HG02943 (cell line): Measurements from ENCODE around the gene ETNK1.
A peak's percentile ranks its signal among the peaks of the same experiment; 100 is the strongest.
"Not testable (repeated sequence)": the region's sequence is repeated elsewhere in the genome, so short reads cannot be mapped to it uniquely, and the experiment has no call there.

Source experiments
- ATAC-seq: cut with Tn5 transposase; IDR thresholded peaks from one replicate; pipeline ENCODE4 v1.9.1; 2021; ENCODE audit warnings: mild to moderate bottlenecking, low read depth, moderate library complexity; ENCODE audit not compliant: unreplicated experiment

Gene ETNK1

GRCh38 chr12:22624870-22625761 lies at the start of gene ETNK1:
ETNK1 (plus strand) TSS chr12:22625171; CDS start chr12:22625431, 260 bp downstream.
- ATAC-seq, result peak; percentile 90

GRCh38 chr12:22576065-22576464 lies 48.9 kb upstream of the ETNK1 start:
- no peak for ATAC-seq

- ATAC-seq, result no peak
These were observed 48.5 kb upstream of the ETNK1 start for GRCh38 chr12:22576473-22576872.

DNA sequence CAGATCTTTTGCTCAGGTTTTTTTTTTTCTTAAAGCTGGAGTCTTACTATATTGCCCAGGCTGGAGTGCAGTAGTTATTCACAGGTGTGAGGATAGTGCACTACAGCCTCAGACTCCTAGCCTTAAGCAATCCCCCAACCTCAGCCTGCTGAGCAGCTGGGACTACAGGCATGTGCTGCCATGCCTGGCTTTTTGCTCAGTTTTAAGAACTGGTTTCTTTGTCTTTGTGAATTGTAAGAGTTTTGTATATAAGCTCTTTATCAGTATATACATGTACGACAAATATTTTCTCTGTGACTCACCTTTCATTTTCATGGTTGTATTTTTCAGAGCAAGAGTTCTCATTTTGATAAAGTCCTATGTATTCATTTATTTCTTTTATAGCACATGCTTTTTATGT lies 47.3 kb upstream of the ETNK1 start:
- ATAC-seq, result no peak

DNA sequence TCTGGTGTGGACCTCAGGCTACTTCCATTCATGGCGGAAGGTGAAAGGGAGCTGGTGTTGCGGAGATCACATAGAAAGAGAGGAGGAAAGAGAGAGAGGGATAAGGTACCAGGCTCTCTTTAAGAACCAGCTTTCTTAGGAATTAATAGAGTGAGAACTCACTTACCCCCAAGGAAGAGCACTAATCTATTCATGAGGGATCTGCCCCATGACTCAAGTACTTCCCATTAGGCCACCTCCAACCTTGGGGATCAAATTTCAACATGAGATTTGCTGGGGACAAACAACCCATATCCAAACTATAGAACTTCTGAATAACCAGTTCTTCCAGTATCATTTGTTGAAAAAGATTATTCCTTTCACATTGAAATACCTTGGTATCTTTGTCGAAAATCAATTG lies 46.6 kb upstream of the ETNK1 start:
- no peak for ATAC-seq

DNA sequence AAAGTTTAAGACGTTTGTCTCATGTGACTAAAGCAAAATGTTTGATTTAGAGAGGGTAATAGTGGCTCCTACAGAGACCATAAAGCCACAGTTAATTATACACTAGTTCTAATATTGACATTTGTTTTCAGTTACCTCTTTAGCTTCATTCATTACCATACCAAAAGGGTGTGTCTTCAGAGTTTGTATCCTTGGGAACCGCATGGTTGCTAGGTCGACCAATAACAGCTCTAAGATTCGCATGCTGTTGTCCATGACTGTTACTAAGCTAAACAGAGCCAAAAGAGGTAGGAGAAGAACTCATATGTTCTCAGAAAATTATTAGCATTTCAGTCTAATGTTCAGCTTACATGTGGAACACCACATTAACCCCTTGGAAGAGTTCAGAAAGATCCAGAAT lies 36.2 kb upstream of the ETNK1 start:
- ATAC-seq, result no peak

- no peak for ATAC-seq
These were observed 31.1 kb upstream of the ETNK1 start for GRCh38 chr12:22593864-22594263.

DNA sequence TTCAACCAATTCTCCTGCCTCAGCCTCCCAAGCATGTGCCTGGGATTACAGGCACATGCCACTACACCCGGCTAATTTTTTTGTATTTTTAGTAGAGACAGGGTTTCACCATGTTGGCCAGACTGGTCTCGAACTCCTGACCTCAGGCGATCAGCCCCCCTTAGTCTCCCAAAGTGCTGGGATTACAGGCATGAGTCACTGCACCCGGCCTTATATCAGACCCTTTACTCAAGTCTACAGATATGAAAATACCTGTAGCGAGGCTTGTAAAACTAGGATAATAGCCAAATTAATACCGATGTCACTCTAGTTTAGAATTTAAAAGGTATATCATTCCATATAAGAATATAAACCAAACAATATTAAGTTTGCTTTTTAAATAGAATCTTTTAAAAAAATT lies 27.4 kb upstream of the ETNK1 start:
- not testable (repeated sequence) for ATAC-seq

DNA sequence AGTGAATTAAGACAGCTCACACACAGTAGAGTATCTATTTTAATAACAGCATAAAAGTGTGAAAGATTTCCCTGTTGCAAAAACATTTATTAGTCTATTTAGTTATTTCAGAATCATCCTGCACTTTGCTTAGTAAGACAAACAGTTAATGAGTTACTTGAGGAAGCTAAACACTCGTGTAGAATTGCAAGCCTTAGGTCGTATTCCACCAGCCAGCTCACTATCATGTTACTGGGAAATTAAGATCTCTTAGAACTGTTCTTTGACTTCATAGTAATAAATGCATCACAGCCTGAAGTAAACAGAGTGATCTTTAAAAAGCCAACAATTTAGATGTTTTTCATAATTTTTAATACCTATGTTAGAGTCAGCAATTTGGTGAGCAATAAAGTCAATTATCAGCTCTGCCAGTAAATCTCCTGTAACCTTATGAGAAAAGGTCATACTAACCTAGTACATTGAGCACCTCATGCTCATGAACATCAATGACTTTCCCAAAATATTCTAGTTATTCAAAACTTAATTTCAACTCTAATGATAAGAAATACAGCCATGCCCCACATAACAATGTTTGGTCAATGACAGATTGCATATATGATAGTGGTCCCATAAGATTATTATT lies 26.7 kb upstream of the ETNK1 start:
- no peak for ATAC-seq

GRCh38 chr12:22598763-22599161 lies 26.2 kb upstream of the ETNK1 start:
- ATAC-seq, result no peak

- ATAC-seq, result no peak
These were observed 24.8 kb upstream of the ETNK1 start for GRCh38 chr12:22600181-22600580.

GRCh38 chr12:22609501-22609900 lies 15.5 kb upstream of the ETNK1 start:
- ATAC-seq, result no peak

GRCh38 chr12:22610131-22610530 lies 14.8 kb upstream of the ETNK1 start:
- ATAC-seq, result no peak

DNA sequence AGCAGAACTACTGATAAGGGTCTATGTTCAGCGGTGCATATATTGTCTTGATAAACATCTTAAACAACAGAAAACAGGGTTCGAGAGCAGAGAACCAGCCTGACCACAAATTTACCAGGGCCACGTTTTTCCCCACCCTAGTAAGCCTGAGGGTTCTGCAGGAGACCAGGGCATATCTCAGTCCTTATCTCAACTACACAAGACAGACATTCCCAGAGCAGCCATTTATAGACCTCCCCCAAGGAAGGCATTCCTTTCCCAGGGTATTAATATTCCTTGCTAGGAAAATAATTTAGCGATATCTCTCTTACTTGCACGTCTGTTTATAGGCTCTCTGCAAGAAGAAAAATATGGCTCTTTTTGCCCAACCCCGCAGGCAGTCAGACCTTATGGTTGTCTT lies 12.1 kb upstream of the ETNK1 start:
- not testable (repeated sequence) for ATAC-seq

DNA sequence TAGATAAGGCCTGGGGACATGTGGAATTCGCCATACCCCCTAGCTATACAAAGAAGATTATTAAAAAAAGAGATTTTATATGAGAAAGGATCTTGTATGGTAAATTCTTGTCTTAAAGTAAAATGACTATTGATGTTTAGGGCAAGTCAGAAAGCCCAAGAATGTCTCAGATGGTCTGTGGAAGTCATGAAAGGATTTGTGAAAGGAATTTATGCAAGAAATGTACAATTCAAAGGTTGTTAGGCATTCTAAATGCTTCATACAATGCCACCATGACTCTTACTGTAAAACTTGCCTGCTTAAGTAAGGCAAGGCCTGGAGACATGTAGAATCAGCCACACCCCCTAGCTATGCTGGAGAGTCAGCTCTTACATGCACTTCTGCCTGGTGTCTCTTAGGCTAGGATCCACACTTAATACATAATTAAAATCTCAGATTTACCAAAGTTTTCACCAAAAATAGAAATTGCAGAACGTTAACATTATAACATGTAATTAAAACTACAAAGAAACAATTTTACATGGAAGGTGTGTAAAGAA lies 8.9 kb upstream of the ETNK1 start:
- no peak for ATAC-seq

GRCh38 chr12:22617630-22618029 lies 7.3 kb upstream of the ETNK1 start:
- ATAC-seq, result no peak

- peak; percentile 4 for ATAC-seq
These were observed 462 bp upstream of the ETNK1 start for GRCh38 chr12:22624548-22624869.

DNA sequence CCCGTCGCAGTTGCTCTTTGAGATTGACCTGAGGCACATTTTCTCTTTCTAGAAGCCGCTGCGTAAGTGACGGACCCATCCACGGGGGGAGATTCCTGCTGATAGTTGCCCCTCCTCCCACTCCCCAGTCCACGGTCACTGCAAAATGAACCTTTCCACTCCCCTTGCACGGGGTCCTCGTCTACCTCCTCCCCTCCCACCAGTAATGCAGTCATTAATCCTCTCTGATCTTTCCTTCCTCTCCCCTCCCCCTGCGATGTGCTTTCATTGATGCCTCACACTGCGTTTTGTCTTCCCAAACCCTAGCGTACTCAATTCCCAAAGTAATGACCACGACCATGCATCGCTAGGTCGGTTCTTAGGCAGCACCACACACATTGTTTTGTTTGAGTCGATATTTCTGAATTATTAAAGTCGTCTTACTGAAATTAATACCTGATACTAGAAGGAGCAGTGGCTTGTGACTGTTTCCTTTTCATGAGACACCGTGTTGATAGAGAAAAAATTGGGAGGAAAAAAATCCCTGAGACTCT lies 857 bp downstream of the ETNK1 start:
- ATAC-seq, result peak; percentile 42

- peak; percentile 46 for ATAC-seq
These were observed 1.4 kb downstream of the ETNK1 start for GRCh38 chr12:22626406-22626805.

DNA sequence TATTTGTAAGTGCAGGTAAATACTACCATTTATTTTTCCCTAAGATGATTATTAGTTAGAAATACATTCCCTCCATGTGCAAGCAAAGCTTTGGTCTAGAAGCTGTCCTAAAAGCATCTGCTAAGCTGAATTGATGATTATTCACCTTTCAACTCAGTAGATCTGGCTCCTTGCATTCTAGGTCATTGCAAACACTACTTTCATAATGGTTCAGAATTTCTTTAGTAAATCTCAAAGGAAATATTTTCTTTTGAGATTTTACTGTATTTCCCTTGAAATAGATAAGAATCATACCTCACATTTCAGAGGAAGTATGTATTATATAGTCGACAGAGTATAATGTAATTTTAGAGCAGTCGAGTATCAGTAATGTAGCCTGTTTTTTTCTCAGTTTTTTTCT lies 2.4 kb downstream of the ETNK1 start:
- no peak for ATAC-seq

DNA sequence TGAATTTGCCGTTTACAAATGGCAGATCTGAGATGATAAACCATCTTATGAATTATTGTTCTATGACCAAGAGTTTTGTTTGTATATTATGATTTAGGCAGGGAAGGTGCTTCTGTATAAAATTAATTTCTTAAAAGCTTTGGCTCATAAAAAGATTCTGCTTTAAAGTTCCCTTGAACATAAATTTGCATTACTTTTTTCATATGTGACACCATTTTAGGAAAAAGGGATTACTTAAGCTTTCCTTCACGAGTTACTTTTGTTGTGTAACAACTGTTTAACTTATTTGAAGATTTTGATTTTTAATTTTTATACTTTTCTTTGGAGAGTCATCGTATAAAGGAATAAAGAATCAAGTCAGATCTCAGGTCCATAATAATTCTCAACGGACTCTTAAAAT lies 3.3 kb downstream of the ETNK1 start:
- ATAC-seq, result no peak
